NCI-H1105 (cell line): ENCODE results near the gene MYH9.

Experiments used
- DNase-seq: peaks from one replicate; lab custom pipeline; 2025; lab: John Stamatoyannopoulos, UW

The MYH9 gene

GRCh38 chr22:36330655-36331305, 57.0 kb downstream of the MYH9 start:
- DNase-seq = no peak

GRCh38 chr22:36330127-36330526, 57.6 kb downstream of the MYH9 start:
- no peak for DNase-seq

- DNase-seq = peak; percentile 92
These were observed 58.3 kb downstream of the MYH9 start for GRCh38 chr22:36329254-36330078.

GRCh38 chr22:36328635-36329253, 59.0 kb downstream of the MYH9 start:
- DNase-seq = no peak

- peak; percentile 34 for DNase-seq
These were observed 59.7 kb downstream of the MYH9 start for GRCh38 chr22:36327922-36328551.

GRCh38 chr22:36326178-36327161, 61.3 kb downstream of the MYH9 start:
- no peak for DNase-seq

GRCh38 chr22:36325154-36326031, 62.4 kb downstream of the MYH9 start:
- no peak for DNase-seq

GRCh38 chr22:36324414-36324813, 63.4 kb downstream of the MYH9 start:
- no peak for DNase-seq

- DNase-seq = no peak
These were observed 63.9 kb downstream of the MYH9 start for GRCh38 chr22:36323855-36324331.

- DNase-seq = no peak
These were observed 64.4 kb downstream of the MYH9 start for GRCh38 chr22:36323182-36323854.

- no peak for DNase-seq
These were observed 65.2 kb downstream of the MYH9 start for GRCh38 chr22:36322602-36322915.

GRCh38 chr22:36321797-36322601, 65.8 kb downstream of the MYH9 start:
- no peak for DNase-seq

GRCh38 chr22:36320553-36320952, 67.2 kb downstream of the MYH9 start:
- no peak for DNase-seq

- no peak for DNase-seq
These were observed 67.9 kb downstream of the MYH9 start for GRCh38 chr22:36319595-36320497.

- DNase-seq = no peak
These were observed 69.3 kb downstream of the MYH9 start for GRCh38 chr22:36318442-36318841.

GRCh38 chr22:36317658-36318271, 70.0 kb downstream of the MYH9 start:
- DNase-seq = peak; percentile 10

GRCh38 chr22:36316419-36316818, 71.3 kb downstream of the MYH9 start:
- no peak for DNase-seq
